ENCODE measurements around the gene HS6ST1. TPM values are rescaled to one million over a fixed set of nuclear protein-coding genes. Genes with fewer than 3 reads are reported as not detected.

Gene HS6ST1
- total and polyA plus RNA-seq, 10 donors: 7.2 to 99.5 (median 57.0) TPM

DNA sequence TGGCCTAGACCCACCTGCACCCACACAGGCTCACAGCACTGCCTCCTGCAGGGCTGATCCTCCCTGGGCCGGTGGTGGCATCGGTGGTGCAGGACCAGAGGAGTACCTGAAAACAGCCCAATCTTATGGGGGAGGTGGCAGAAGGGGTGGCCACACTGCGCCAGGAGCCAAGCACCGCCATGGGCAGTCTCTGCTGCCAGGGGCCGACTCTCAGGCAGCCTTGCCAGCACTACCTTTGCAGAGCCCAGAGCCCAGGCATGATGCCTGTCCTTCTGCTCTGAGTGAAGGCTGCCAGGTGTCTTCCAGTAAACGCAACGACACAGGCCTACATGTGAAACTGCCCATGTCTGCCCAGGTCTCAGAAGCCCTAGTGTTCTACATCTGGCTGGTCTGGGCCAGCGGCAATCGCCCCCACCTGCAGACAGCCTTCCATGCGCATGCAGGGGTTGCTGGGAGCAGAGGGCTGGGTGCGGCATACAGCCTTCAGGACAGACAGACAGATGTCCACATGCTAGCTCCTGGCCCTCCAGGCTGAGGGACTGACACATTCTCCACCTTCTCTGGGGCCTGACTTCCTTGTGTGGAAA lies 6.8 kb downstream of the HS6ST1 start:
- peak overlapping the region in 1 of 8 donors; percentile 75 for H3K27ac ChIP-seq
- DNase-seq: no peak

DNA sequence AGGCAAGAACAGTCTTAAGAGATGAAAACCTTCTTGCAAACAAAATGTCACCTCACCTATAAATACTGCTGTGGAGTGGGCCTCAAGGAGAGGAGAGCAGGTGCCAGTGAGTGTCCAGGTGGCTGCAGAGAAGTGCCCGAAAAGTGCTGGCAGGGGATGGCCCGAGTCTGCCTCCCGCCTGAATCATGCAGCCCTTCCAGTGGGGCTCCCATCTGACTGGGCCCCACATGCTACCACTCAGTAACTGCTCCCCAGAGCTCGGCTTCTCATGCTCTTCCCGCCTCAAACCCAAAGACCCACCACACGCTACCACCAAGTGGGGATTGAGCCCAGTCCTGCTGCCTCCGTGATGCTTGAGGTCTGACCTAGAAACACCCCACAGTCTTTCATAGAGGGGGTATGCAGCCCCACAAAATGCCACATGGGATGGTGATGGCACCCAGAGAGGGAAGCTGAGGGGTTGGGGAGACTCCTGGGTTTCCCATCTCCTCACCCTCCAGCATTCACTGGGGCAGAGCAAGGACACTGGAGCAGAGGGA lies 7.4 kb downstream of the HS6ST1 start:
- Histone ChIP-seq H3K4me3 (no peak overlapping the region), H3K9me3 (no peaks in the 10 kb centered on the region), H3K4me1 (peaks cover 45 to 100% (median 98%) of the 10 kb centered on the region in 6 donors), H3K27me3 (replicated peaks in 1 of 7) (no peaks in the 10 kb centered on the region), H3K36me3 (peaks cover 0 to 47% (median 0%) of the 10 kb centered on the region in 6 donors), H3K27ac (peak overlapping the region in 2 of 8 donors; percentile 75 to 78)
- WGBS, 5 donors: 84 to 95% (median 91%) methylated on average over 4 to 7 of the region's 7 CpGs
- TF ChIP-seq POLR2A (IDR thresholded peaks at IDR 0.05) (no peak), POLR2AphosphoS5 (IDR thresholded peaks at IDR 0.05) (no peak)
- TF ChIP-seq, protein P1, sequence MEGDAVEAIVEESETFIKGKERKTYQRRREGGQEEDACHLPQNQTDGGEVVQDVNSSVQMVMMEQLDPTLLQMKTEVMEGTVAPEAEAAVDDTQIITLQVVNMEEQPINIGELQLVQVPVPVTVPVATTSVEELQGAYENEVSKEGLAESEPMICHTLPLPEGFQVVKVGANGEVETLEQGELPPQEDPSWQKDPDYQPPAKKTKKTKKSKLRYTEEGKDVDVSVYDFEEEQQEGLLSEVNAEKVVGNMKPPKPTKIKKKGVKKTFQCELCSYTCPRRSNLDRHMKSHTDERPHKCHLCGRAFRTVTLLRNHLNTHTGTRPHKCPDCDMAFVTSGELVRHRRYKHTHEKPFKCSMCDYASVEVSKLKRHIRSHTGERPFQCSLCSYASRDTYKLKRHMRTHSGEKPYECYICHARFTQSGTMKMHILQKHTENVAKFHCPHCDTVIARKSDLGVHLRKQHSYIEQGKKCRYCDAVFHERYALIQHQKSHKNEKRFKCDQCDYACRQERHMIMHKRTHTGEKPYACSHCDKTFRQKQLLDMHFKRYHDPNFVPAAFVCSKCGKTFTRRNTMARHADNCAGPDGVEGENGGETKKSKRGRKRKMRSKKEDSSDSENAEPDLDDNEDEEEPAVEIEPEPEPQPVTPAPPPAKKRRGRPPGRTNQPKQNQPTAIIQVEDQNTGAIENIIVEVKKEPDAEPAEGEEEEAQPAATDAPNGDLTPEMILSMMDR (IDR thresholded peaks at IDR 0.05 in 8 of 11, conservative IDR thresholded peaks at IDR 0.05 in 3 of 11): no peak
- no peak for DNase-seq
- intact Hi-C loops (cut with DNase I; ENCODE audit: low total_unique reads): loop anchor here (10.0 kb wide), 1 partner anchor 1534 kb away; no protein-coding TSS in a partner anchor

More for the DNA sequence above, 6.8 kb downstream of the HS6ST1 start:
- TF ChIP-seq, protein P1 (IDR thresholded peaks at IDR 0.05 in 8 of 11, conservative IDR thresholded peaks at IDR 0.05 in 3 of 11): no peak
- TF ChIP-seq POLR2A (IDR thresholded peaks at IDR 0.05) (no peak), POLR2AphosphoS5 (IDR thresholded peaks at IDR 0.05) (peak in 1 of 3 donors; percentile 30)
- intact Hi-C loops (cut with DNase I; ENCODE audit: low total_unique reads): loop anchor here (10.0 kb wide), 1 partner anchor 1533 kb away; no protein-coding TSS in a partner anchor
- peaks cover 0 to 2% (median 0%) of the 10 kb centered on the region in 7 donors for H3K27me3 ChIP-seq (replicated peaks in 1 of 7)
- no peak overlapping the region for H3K4me3 ChIP-seq
- 89 to 100% (median 91%) methylated on average over 3 to 11 of the region's 11 CpGs for WGBS, 5 donors
- peaks cover 0 to 43% (median 0%) of the 10 kb centered on the region in 6 donors for H3K36me3 ChIP-seq
- peaks cover 45 to 100% (median 98%) of the 10 kb centered on the region in 6 donors for H3K4me1 ChIP-seq
- H3K9me3 ChIP-seq: no peaks in the 10 kb centered on the region

DNA sequence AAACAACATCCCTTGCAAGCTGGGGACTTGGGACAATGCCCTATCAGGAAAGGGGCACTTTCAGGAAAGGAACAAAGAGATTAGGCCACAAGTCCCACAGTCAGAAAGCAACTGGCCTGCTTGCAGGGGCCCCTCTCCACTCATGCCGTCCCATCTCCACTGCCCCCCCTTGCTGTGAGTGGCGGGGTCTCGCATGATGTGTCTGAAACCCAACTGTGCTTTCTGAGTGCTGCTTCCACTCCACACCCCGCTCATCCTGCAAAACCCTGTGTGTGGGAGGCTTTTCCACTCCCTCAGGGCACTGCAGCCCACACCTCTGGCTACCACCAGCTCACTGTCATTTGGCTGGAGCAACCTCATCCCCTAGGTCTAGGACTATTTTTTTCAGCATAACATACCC lies 7.9 kb downstream of the HS6ST1 start:
- Histone ChIP-seq H3K36me3 (peaks cover 0 to 52% (median 0%) of the 10 kb centered on the region in 6 donors), H3K9me3 (no peaks in the 10 kb centered on the region), H3K4me3 (no peak overlapping the region), H3K27ac (peak overlapping the region in 2 of 8 donors; percentile 75 to 78), H3K27me3 (replicated peaks in 1 of 7) (no peaks in the 10 kb centered on the region), H3K4me1 (peaks cover 45 to 100% (median 98%) of the 10 kb centered on the region in 6 donors)
- no peak for DNase-seq
- intact Hi-C loops (cut with DNase I; ENCODE audit: low total_unique reads): loop anchor here (10.0 kb wide), 1 partner anchor 1534 kb away; no protein-coding TSS in a partner anchor
- TF ChIP-seq POLR2AphosphoS5 (IDR thresholded peaks at IDR 0.05) (no peak), POLR2A (IDR thresholded peaks at IDR 0.05) (no peak)
- TF ChIP-seq, protein P1 (IDR thresholded peaks at IDR 0.05 in 8 of 11, conservative IDR thresholded peaks at IDR 0.05 in 3 of 11): no peak
- 60 to 72% (median 71%) methylated on average over 4 of the region's 4 CpGs for WGBS, 5 donors

Data from spleen (tissue), 11 donors.